Testis (tissue), 2 donors: Measurements from ENCODE around the gene DPP10.

Experiments
- POLR2A ChIP-seq: fragments of 450-650 bp; IDR thresholded peaks from one replicate; pipeline ENCODE4 v1.6.1; 2017; ENCODE audit warnings: antibody characterized with exemption, mild to moderate bottlenecking, moderate library complexity
- TF ChIP-seq, protein P1 (sequence below), 3 experiments: fragments of 450-650 bp in 2 of 3; fragments of 200-600 bp in 1 of 3; sonication (generic) in 1 of 3; IDR thresholded peaks; one replicate each; pipeline ENCODE4 v1.5.1; 2016 to 2019; ENCODE audit warnings: antibody characterized with exemption in 3 of 3, mild to moderate bottlenecking in 2 of 3, moderate library complexity in 1 of 3

DNA sequence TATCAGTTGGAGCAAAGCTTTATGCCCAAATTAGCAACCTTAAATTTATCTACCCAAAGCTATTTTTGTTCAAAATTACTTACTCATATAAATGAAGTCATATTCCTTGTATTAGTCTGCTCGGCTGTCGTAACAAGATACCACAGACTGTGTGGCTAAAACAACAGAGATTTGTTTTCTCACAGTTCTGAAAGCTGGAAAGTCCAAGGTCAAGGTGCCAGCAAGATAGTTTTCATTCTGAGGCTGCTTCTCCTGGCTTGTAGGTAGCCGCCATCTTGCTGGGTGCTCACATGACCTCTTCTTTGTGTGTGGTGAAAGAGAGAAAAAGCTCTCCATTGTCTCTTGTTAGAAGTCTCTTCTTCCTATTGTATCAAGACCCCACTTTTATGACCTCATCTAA, 15.7 kb upstream of the DPP10 start:
- TF ChIP-seq, protein P1, sequence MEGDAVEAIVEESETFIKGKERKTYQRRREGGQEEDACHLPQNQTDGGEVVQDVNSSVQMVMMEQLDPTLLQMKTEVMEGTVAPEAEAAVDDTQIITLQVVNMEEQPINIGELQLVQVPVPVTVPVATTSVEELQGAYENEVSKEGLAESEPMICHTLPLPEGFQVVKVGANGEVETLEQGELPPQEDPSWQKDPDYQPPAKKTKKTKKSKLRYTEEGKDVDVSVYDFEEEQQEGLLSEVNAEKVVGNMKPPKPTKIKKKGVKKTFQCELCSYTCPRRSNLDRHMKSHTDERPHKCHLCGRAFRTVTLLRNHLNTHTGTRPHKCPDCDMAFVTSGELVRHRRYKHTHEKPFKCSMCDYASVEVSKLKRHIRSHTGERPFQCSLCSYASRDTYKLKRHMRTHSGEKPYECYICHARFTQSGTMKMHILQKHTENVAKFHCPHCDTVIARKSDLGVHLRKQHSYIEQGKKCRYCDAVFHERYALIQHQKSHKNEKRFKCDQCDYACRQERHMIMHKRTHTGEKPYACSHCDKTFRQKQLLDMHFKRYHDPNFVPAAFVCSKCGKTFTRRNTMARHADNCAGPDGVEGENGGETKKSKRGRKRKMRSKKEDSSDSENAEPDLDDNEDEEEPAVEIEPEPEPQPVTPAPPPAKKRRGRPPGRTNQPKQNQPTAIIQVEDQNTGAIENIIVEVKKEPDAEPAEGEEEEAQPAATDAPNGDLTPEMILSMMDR (IDR thresholded peaks at IDR 0.05): no peak
- no peak for TF ChIP-seq POLR2A
